Lower leg skin (tissue), 3 donors: ENCODE data around the gene EYA2.

Experiments
- POLR2A ChIP-seq, 2 donors: fragments of 450-650 bp; IDR thresholded peaks; one replicate each; pipeline ENCODE4 v1.6.1; 2016 to 2017; ENCODE audit warnings: antibody characterized with exemption in 2 of 2, mild to moderate bottlenecking in 1 of 2, moderate library complexity in 1 of 2
- TF ChIP-seq, protein P1 (sequence below), 3 donors: fragments of 450-650 bp; IDR thresholded peaks; one replicate each; pipeline ENCODE4 v1.5.1; 2016; ENCODE audit warnings: antibody characterized with exemption in 3 of 3, mild to moderate bottlenecking in 3 of 3, moderate library complexity in 2 of 3

- TF ChIP-seq, protein P1, sequence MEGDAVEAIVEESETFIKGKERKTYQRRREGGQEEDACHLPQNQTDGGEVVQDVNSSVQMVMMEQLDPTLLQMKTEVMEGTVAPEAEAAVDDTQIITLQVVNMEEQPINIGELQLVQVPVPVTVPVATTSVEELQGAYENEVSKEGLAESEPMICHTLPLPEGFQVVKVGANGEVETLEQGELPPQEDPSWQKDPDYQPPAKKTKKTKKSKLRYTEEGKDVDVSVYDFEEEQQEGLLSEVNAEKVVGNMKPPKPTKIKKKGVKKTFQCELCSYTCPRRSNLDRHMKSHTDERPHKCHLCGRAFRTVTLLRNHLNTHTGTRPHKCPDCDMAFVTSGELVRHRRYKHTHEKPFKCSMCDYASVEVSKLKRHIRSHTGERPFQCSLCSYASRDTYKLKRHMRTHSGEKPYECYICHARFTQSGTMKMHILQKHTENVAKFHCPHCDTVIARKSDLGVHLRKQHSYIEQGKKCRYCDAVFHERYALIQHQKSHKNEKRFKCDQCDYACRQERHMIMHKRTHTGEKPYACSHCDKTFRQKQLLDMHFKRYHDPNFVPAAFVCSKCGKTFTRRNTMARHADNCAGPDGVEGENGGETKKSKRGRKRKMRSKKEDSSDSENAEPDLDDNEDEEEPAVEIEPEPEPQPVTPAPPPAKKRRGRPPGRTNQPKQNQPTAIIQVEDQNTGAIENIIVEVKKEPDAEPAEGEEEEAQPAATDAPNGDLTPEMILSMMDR (IDR thresholded peaks at IDR 0.05): no peak
- no peak for TF ChIP-seq POLR2A (IDR thresholded peaks at IDR 0.05)
Measured at GRCh38 chr20:47108994-47109393, 214.4 kb downstream of the EYA2 start.
